GM19324 (cell line): ENCODE results near the gene GABBR1.
A peak's percentile ranks its signal among the peaks of the same experiment; 100 is the strongest.
"Not testable (repeated sequence)": the region's sequence is repeated elsewhere in the genome, so short reads cannot be mapped to it uniquely, and the experiment has no call there.

Experiments used
- ATAC-seq: cut with Tn5 transposase; IDR thresholded peaks from one replicate; pipeline ENCODE4 v1.9.1; 2021; ENCODE audit warnings: mild to moderate bottlenecking, moderate library complexity; ENCODE audit not compliant: unreplicated experiment, low FRiP score

The GABBR1 gene

DNA sequence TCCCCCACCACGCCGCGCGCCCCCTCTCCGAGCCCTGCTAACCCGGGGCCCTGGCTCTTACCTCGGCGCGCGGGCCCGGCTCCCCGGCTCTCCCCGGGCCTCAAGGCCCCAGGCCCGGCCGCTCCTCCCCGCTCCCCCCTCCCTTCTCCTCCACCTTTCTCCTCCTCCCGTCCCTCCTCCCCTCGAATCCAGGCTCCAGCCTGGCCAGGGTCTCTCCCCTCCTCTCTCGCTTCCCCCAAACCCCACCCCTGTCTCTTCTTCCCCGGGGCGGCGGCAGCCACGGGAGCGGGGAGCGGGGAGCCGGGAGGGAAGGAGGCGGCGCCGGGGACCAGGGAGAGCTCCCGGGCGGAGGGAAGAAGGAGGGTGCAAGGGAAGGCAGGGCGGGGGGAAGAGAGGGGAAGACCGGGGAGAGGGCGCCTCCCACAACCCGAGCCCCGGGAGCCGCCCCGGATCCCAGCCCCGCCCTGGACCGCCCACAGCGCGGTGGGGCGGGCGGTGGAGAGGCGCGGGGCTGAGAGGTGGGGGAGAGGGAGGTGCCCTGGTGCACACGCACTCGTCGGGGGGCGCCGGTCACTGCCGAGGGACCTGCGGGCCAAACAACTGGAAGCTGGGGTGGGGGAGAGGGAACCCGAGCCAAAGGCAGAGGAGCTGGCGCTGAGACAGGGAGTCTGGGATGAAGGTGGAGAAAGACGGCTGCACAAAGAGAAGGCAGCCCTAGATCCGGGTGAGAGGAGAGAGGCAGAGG, at the start of gene GABBR1:
Gene GABBR1 (minus strand): TSS at position 395 of the 745 bp plus-strand sequence. CDS start 798 bp downstream, outside the sequence.
- ATAC-seq = peak; percentile 83

DNA sequence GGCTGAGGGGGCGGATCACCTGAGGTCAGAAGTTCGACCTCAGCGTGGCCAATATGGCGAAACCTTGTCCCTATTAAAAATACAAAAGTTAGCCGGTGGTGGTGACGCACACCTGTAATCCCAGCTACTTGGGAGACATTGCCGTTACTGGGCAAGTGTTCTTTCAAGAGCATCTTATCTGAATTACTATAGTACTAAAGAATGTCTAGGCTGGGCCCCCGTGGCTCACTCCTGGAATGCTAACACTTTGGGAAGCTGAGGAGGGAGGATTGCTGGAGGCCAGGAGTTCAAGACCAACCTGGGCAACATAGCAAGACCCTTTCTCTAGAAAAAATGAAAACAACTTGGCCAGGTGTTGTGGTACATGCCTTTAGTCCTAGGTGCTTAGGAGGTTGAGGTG, 48.8 kb upstream of the GABBR1 start:
- ATAC-seq = no peak

DNA sequence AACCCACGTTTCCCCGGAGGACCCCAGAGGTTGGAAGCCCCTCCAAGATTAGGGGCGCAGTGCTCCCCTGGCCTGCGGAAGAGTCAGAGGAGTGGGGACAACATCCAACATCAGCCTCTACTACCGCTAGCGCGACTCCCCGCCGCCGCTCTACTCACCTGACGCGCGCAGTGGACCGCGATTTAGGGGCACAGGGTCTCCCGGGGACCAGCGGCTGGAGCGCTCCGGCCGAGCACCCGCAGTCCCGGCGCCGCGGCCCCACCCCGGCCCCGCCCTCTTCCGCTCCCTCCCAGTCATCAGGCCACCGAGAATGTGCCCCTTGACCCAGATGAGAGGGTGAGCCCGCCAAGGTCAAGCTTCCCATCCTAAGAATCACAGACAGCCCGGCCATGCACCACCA, 47.9 kb upstream of the GABBR1 start, which contains the start of gene ZFP57:
Gene ZFP57 (minus strand): TSS at position 249 of the 400 bp plus-strand sequence. CDS start 4,149 bp downstream, outside the sequence.
- no peak for ATAC-seq

DNA sequence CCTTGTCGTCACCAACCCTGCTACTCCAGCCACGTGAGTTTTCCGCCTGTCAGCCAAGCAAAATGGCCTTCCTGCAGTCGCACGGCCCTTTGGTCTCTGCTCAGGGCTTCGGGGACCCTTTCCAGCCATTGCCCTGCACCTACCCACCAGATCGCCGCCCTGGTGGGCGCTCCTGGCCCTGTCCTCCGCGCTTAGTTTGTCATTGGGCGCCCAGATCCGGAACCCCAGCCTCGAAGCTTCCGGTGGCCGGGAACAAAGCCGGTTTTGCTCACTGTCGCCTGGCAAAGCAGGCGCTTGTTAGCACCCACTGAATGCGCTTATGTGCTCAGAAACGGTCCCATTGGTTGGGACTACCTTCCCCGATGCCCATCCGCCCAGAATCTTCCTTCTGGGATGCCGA, 47.4 kb upstream of the GABBR1 start:
- ATAC-seq = no peak

DNA sequence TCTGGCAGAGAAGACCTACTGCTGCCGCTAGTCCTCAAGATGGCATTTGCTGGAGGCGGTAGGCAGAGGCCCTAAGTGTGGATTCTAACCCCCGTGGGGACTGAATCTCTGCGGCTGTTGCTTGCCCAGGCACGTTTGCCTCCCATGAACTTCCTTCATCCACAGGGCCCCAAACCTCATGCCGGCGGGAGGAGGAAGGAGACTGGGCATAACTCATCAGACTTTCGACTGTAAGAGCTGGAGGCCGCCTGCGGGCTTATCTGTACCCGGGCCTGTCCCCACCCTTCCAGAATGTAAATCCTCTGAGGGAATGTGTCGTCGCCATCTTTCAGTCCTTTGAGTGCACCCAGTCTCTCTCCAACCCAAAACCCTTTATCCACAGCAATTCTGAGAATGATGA, 47.0 kb upstream of the GABBR1 start:
- ATAC-seq = no peak

DNA sequence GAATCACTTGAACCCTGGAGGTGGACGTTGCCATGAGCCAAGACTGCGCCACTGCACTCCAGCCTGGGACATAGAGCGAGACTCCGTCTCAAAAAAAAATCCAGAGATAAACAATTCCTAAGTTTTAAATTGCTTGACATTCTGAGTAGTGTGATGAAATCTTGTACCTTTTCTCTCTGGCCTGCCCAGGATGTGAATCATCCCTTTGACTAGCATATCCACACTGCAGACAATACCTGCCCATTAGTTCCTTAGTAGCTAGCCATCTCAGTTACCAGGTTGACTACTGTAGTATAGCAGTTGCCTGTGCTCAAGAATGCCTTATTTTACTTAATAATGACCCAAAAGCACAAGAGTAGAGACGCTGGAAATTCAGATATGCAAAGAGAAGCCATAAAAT, 45.1 kb upstream of the GABBR1 start:
- no peak for ATAC-seq

DNA sequence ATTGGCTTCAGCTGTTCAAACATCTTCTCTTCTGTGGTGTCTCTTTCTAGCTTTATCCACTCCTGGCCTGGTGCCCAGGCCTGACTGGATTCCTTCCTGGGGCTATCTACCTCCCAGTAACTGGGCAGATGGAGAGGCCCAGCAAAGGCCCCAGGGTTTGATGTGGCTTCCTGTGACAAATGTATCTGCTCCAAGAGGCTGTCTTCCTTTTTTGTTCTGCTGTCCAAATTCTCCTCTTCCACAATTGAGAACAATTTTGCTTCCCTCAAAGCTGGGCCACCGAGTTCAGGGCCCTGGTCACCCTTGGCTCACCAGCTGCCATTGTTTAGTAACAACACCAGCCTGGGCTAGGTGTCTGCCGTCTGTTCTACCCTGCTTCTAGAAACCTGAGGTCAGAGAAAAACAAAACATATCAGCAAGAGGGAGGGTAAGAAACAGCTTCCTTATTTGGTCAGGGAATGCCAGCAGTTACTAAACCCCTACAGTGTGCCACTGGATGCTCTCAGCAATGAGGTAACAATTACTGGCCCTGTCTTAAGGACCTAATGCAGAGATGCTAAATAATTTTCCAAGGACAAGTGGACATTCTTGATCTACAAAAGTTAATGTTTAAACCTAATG, 44.1 kb upstream of the GABBR1 start:
- ATAC-seq = no peak

DNA sequence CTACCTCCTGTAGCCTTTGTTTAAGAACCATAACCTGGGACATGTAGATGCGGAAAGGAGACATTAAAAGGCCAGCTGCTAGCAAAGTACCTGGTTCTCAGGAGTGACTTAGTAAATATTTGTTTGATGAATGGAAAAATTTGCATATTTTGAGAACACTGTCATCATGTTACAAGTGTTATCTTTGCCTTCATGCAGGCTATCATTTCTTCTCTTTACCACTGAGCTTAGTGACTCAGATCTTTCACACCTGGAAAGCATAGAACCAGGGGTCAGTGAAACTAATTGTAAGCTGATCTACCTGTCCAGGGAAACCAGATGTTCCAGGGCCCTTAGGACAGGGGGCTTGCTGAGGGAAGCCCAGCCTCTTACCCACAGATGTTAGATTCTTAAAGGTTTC, 42.6 kb upstream of the GABBR1 start:
- ATAC-seq = no peak

DNA sequence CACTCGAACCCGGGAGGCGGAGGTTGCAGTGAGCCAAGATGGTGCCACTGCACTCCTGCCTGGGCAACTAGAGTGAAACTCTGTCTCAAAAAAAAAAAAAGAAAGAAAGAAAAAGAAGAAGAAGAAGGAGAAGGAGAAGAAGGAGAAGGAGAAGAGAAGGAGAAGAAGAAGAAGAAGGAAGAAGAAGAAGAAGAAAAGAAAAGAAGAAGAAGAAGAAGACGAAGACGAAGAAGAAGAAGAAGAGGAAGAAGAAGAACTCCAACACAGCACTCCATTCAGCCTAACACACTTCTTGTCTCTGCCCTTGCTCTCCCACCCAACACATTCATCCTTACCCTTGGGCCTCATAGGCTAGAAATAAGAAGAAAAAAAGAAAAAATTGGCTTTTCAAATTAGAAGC, 41.0 kb upstream of the GABBR1 start:
- no peak for ATAC-seq

DNA sequence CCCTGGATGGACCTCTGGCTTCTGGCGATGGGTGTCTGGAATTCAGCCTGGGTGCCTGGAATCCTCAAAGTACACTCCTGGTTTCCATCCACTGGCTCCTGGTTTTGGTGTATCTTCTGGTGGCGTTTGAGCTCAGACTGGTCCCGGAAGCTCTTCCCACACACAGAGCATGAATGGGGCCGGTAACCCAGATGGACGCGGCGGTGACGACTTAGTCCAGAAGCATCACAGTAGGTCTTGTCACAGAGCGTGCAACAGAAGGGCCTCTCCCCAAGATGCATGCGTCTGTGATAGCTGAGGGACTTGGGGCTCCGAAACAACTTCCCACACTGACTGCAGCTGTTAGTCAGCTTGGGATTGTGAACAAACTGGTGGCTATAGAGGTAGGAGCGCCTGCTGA, 40.2 kb upstream of the GABBR1 start:
- ATAC-seq = no peak

DNA sequence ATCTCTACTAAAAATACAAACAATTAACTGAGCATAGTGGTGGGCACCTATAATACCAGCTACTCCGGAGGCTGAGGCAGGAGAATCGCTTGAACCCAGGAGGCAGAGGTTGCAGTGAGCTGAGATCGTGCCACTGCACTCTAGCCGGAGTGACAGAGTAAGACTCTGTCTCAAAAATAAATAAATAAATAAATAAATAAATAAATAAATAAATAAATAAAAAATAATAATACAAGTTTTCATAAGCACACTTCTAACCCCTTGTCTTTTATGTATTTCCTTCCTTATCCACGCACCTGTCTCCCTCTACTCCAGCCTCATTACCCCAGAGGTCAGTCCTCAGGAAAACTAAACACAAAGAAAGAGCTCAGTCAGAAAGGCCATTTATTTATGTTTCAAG, 39.1 kb upstream of the GABBR1 start:
- not testable (repeated sequence) for ATAC-seq

DNA sequence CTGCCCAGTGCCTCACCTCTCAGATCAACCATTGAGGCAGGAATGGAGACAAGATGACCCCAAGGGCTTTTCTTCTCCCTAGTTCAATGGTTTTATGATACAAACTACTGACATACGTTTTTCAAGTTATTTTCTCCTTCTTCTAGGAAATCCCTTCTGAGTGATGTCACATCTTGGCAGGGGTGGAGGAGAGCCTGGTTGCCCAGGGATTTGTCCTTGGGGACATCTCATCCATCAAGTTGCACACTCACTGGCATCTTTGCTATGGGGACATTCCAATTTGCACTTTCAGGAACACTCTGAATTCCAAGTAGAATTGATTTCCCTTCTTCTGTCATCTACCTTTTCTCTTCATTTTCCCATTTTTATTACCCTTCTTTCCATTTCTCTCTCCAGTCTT, 38.0 kb upstream of the GABBR1 start:
- no peak for ATAC-seq

DNA sequence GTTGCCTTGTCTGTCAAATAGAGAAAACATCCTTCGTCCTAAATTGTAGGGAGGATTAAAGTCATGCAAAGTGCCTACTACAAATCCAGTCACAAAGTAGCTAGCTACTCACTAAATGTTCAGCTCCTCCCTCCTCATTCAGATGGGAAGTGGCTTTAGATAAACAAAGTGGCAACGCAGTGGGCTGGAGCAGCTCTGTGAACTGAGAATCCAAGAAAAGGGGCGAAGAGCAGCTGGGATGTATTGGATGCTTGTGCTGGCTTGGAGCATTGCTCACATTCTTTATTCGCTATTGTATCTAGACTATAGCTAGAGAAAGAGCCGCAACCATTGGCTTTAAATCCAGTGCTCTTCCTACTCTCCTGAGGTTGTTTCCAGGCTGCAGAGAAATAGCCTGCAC, 34.2 kb upstream of the GABBR1 start:
- ATAC-seq = no peak

DNA sequence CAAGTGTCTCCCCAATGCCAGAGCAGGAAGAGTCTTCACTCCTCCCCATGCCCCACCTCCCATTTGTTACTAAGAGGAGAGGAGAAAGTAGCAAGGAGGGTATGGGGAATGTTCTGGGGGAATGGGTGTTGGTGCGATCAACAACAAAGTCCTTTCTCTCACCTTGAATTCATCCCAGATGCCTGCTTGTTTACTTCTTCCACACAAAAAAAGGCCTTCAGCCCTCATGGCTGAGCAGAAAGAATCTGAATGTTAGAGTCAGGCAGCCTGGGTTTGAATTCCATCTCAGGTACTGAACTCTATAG, 33.8 kb upstream of the GABBR1 start:
- no peak for ATAC-seq

DNA sequence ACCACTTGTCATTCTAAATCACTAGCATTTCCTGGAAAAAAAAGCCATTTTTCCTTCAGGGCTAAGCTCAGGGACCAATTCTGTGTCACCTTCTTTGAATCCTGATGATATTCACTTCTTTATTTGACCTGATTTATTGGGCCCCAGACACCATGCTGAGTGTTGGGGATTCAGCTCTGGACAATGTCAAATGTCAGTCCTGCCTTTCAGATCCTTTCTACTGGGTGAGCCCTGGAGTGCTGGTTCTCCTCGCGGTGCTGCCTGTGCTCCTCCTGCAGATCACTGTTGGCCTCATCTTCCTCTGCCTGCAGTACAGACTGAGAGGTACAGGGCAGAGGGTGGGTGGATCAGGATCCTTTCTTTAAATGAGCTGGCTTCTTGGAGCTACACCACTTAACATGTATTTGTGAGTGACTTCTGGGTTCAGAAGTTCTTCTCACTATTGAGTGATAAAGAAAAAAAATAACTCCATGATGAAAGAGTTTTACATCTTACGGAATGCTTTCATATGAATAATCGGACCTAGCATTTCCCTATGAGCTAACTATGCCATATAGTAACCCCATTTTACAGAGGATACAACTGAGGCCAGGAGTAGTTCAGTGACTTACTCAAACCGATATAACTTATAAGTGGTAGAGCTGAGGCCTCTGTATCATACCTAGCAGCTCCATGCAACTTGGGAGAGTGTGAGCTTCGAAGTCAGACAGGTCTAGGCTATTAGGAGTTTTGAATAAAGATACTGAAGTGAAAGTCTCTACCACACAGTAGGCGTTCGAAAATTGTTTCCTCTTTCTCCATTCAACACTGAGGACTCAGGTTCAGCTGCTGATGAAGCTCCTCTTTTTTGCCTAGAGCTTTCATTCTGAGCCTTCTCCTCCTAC, 33.2 kb upstream of the GABBR1 start:
- no peak for ATAC-seq

DNA sequence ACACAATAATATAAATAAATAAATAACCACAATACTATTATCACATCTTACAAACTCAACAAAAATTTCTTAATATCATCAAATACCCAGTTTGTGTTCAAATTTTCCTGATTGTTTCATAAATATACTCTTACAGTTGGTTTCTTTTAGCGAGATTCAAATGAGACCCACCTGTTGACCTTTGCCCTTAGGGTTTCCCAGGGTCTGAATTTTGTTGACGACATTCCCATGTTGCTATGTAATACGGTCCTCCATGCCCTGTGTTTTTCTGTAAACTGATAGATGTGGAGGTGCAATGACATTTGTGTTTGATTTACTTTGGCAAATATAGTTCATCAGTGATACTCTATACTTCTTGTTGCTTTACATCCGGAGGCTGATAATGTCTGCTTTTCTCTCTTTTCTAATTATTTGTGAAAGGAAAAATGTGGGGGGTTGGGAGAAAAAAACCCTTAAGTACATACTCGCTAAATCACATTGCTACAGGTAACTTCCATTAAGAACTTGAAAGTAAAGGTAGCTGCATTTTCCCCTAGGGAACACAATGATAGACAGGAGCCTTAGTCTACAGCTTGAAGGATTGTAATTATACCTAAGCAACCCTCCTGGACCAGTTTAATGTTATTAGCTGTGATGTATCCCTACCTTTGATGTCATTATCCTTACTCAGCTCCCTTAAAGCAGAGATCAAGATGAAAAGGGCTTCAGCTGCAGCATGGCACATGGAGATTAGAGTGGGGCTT, 30.5 kb upstream of the GABBR1 start:
- no peak for ATAC-seq

DNA sequence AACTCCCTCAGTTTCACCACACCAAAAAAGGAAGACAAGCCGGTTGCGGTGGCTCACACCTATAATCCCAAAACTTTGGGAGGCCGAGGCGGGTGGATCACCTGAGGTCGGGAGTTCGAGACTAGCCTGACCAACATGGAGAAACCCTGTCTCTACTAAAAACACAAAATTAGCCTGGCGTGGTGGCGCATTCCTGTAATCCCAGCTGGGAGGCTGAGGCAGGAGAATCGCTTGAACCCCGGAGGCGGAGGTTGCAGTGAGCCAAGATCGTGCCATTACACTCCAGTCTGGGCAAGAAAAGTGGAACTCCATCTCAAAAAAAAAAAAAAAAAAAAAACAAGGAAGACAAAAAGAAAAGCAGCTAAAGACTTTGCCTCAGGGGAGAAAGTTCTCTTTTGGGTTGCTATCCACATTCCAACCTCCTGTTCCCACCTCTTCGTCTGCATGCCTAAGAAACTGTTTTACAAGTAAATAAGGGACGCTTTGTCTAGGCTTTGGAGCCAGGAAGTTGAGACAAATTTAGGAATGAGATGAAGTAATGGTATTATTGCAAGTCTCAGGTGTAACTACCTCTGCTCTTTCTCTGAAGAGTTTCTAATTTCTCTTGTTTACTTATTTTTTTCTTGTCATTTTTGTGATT, 28.6 kb upstream of the GABBR1 start:
- not testable (repeated sequence) for ATAC-seq

DNA sequence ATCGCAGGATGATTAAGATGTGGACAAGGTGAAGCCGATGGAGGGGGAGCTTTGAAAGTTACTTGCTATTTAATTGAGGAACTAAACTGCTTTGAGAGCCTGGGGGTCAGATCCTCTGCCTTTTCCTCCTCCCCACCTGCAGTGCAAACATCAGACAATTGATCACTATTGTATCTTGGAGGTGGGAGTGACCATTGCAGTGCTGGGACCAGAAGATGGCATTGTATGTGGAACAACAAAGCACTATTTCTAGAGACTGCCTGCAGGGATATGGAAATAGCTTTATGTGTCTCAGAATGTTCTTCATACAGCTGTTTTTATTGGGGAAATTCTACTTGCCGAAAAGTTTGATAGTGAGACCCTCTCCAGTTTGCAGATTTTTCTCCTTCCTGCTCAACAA, 28.1 kb upstream of the GABBR1 start:
- no peak for ATAC-seq

DNA sequence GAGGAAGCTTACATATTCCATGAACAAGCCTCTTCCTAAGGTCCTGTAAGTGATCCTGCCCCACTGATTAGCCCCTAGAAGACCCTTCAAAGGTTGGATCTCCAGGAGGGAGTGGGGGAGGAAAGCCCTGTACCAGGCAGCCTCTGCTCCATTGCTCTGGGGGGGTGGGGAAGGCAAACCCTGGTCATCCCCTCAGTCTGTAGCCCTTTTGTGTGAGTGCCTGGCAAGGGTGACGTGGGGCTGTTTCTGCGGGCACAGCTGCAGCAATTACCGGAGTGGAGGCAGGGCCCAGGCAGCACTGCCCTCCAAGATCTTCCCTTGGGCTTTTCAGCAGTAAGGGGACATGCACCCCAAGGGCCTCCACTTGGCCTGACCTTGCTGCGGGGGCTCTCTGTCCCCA, 23.8 kb upstream of the GABBR1 start, which contains the start of gene MOG:
Gene MOG (plus strand): TSS at position 295 of the 400 bp plus-strand sequence. CDS start 118 bp downstream, outside the sequence.
- no peak for ATAC-seq

DNA sequence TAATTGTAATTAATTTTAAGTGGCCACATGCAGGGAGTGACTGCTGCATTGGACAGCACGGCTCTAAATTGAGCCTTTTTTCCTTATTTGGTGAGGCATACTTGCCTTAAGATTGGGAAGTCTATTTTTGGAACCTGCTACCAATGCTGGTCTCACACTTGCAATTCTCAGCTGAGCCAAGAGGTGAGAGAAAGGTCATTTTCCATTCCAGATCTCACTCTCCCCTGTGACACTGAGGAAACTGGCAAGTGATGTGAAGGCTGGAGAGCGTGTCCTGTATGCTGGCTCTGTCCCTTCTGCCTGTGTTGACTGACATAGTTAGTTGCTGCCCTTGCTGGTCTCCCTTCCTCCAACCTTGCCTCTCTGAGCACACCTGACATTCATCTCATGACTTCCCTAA, 23.2 kb upstream of the GABBR1 start:
- no peak for ATAC-seq
